ENCODE results near the gene OR7G1.

OR7G1 gene

DNA sequence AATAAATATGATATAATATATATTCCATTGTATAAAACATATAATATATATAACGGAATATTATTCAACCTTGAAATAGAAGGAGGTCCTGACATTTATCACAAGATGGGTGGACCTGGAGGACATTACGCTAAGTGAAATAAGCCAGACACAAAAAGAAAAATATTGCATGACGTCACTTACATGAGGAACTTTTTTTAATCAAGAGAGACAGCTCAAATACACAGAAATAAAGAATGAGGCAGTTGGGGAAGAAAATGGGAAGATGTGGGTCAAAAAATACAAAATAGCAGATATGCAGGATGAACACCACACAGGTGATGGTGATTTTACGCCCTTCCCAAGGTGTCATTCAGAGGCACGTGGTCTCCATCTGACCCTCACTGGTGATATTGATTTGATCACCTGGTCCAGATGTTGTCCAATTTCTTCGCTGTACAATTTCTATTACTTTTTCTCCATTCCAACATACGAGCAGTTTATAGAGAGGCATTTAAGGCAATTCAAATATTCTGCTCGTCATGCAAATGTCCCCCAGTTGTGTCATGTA lies 24.1 kb upstream of the OR7G1 start:
- ChIA-PET POLR2A (no interaction called here), CTCF (no interaction called here)
- TF ChIP-seq, protein P1, sequence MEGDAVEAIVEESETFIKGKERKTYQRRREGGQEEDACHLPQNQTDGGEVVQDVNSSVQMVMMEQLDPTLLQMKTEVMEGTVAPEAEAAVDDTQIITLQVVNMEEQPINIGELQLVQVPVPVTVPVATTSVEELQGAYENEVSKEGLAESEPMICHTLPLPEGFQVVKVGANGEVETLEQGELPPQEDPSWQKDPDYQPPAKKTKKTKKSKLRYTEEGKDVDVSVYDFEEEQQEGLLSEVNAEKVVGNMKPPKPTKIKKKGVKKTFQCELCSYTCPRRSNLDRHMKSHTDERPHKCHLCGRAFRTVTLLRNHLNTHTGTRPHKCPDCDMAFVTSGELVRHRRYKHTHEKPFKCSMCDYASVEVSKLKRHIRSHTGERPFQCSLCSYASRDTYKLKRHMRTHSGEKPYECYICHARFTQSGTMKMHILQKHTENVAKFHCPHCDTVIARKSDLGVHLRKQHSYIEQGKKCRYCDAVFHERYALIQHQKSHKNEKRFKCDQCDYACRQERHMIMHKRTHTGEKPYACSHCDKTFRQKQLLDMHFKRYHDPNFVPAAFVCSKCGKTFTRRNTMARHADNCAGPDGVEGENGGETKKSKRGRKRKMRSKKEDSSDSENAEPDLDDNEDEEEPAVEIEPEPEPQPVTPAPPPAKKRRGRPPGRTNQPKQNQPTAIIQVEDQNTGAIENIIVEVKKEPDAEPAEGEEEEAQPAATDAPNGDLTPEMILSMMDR (IDR thresholded peaks at IDR 0.05; ENCODE audit: control extremely low read depth, extremely low read depth, low read depth, missing control alignments): no peak
- no peak for DNase-seq (ENCODE audit: extremely low spot score)

DNA sequence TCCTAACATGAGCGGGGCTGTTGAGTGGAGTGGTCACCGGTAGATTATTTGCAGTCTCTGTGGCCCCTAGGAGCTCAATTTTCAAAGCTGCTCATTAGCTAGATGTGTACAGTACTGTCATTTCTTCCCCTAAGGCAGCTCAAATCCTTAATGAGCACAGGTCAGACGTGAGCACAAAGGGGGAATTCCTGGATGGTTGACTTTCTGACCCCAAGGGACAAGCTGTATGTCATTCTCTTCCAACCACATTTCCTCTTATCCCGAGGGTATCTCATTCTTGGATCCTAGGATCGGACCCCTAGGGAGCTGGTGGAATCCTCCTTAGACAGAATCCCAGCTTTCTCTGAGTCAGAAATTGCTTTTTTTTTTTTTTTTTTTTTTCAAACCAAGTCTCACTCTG lies 16.9 kb upstream of the OR7G1 start:
- TF ChIP-seq, protein P1 (IDR thresholded peaks at IDR 0.05; ENCODE audit: control extremely low read depth, extremely low read depth, low read depth, missing control alignments): no peak
- DNase-seq (ENCODE audit: extremely low spot score): no peak
- ChIA-PET POLR2A (interaction anchor here (0.5 to 0.7 kb wide), 2 partner anchors 680 to 695 kb away, joined by 6 to 8 read pairs; partner anchors contain the start of gene UBL5), CTCF (interaction anchor here (1.2 kb wide), 1 partner anchor 665 kb away, joined by 3 read pairs; no protein-coding TSS in a partner anchor)

DNA sequence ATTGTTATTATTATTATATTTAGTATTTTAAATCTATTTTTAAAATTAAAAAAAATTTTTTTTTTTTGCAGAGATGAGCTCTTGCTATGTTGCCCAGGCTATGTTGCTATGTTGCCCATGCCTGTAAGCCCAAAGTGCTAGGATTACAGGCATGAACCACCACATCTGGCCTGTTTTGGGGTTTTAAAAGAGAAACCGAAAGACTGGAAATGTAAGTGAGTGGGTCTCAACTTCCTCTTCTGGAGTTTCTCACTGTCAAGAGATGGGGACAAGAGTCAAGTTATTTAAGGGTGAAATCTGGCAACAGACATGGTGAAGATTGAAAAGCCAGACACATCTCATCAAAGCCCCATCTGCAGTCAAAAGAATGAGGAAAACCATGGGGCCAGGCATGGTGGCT lies 15.4 kb upstream of the OR7G1 start:
- ChIA-PET POLR2A (interaction anchor here (0.6 kb wide), 1 partner anchor 453 kb away, joined by 3 read pairs; no protein-coding TSS in a partner anchor), CTCF (no interaction called here)
- TF ChIP-seq, protein P1 (IDR thresholded peaks at IDR 0.05; ENCODE audit: control extremely low read depth, extremely low read depth, low read depth, missing control alignments): no peak
- no peak for DNase-seq (ENCODE audit: extremely low spot score)

DNA sequence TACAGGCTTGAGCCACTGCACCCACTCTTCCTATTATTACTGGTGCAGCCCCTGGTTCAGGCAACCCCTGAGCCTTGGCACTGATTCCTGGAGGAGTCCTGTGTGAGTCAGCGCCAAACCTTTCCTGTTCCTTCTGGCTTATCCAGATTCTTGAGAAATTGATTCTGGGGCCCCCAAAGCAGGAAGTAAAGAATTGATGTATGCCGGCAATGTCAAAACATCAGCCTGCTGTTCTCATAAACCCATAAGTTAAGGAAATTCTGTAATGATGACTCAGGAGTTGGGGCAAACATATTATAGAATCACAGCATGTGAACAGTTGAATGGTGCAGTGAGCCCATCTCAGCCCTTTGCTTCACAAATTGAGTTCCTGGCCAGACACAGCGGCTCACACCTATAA lies 12.6 kb upstream of the OR7G1 start:
- no peak for DNase-seq (ENCODE audit: extremely low spot score)
- TF ChIP-seq, protein P1 (IDR thresholded peaks at IDR 0.05; ENCODE audit: control extremely low read depth, extremely low read depth, low read depth, missing control alignments): no peak
- CTCF ChIA-PET: no interaction called here
- POLR2A ChIA-PET: no interaction called here

DNA sequence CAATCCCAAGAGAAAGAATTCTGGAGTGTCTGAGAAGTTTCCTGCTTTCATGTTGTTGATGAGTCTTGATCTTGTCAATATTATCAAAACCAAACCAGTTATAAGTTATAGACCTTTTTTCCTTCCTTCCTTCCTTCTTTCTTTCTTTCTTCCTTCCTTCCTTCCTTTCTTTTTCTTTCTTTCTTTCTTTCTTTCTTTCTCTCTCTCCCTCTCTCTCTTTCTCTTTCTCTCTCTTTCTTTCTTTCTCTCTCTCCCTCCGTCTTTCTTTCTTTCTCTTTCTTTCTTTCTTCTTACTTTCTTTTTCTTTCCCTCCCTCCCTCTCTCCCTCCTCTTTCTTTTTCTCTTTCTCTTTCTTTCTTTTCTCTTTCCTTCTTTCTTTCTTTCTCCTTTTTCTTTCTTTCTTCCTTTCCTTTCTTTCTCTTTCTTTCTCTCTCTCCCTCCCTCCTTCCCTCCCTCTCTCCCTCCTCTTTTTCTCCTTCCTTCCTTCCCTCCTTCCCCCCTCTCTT lies 11.4 kb upstream of the OR7G1 start, which contains the start of gene OR7G3:
Gene OR7G3, minus strand, starts transcription at position 51 of the 506 bp plus-strand sequence. Its CDS starts 0 bp downstream, at position 51.
- no peak for DNase-seq (ENCODE audit: extremely low spot score)
- CTCF ChIA-PET: no interaction called here
- POLR2A ChIA-PET: no interaction called here
- TF ChIP-seq, protein P1 (IDR thresholded peaks at IDR 0.05; ENCODE audit: control extremely low read depth, extremely low read depth, low read depth, missing control alignments): no peak

DNA sequence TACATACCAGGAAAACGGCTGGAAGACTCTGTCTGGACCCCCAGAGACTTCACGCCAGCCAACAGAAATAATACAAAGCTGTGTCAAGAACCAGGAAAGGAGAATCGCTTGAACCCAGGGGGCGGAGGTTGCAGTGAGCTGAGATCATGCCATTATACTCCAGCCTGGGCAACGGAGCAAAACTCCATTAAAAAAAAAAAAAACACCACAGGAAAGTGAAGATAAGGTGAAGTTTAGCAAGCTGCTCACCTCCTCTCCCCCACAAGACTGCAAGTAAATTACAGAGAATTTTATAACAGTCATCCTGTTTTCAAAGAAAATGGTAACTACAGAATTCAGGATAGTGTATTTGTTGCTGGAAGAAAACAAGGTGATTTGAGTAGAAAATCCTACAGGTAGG lies 984 bp upstream of the OR7G1 start:
- POLR2A ChIA-PET: no interaction called here
- TF ChIP-seq, protein P1 (IDR thresholded peaks at IDR 0.05; ENCODE audit: control extremely low read depth, extremely low read depth, low read depth, missing control alignments): no peak
- CTCF ChIA-PET: no interaction called here
- DNase-seq (ENCODE audit: extremely low spot score): no peak

Data from GM10248 (cell line).